Common myeloid progenitor, CD34-positive (primary cell): ENCODE data around the gene CDK7.
A peak's percentile ranks its signal among the peaks of the same experiment; 100 is the strongest.

Experiments used
- CTCF ChIA-PET: fragments of 350-600 bp; sonication (Branson Sonifier 250); formaldehyde crosslinking; loops from one replicate; lab custom pipeline; 2021; ENCODE audit warnings: antibody characterized with exemption; lab: Charles Lee
- POLR2A ChIA-PET: fragments of 350-600 bp; sonication (Branson Sonifier 250); formaldehyde crosslinking; loops from one replicate; lab custom pipeline; 2021; ENCODE audit warnings: antibody characterized with exemption; lab: Charles Lee
- DNase-seq, 3 donors: peaks; one replicate each; pipeline versions ENCODE4 v3.0.0 to v3.0.0-alpha.2; 2013
- H3K27ac ChIP-seq, 2 experiments: 1 replicate in 1 of 2; 2 replicates in 1 of 2; pipeline ENCODE4 v1.7.0; 2013; ENCODE audit warnings: inconsistent platforms in 2 of 2, low read length in 2 of 2, mild to moderate bottlenecking in 2 of 2, low read depth in 1 of 2, moderate library complexity in 1 of 2; ENCODE audit not compliant: severe bottlenecking in 2 of 2, insufficient read depth in 1 of 2, poor library complexity in 1 of 2
- H3K27me3 ChIP-seq, 5 experiments: replicated peaks in 2 of 5; 1 replicate in 3 of 5; 2 replicates in 2 of 5; pipeline versions ENCODE4 v1.6.1 to v1.7.0; 2013; ENCODE audit warnings: low read length in 4 of 5, mild to moderate bottlenecking in 2 of 5, moderate library complexity in 2 of 5, inconsistent platforms in 1 of 5; ENCODE audit not compliant: insufficient read depth in 5 of 5, control insufficient read depth in 4 of 5
- H3K36me3 ChIP-seq, 4 experiments: 1 replicate in 2 of 4; 2 replicates in 2 of 4; pipeline versions ENCODE4 v1.6.1 to v1.7.0; 2013; ENCODE audit warnings: low read length in 3 of 4, control low read depth in 1 of 4, mild to moderate bottlenecking in 1 of 4; ENCODE audit not compliant: control insufficient read depth in 4 of 4, insufficient read depth in 4 of 4
- H3K4me1 ChIP-seq, 4 experiments: 1 replicate in 3 of 4; 2 replicates in 1 of 4; pipeline versions ENCODE4 v1.6.1 to v1.7.1; 2013; ENCODE audit warnings: low read length in 3 of 4, mild to moderate bottlenecking in 3 of 4, control low read depth in 1 of 4, inconsistent platforms in 1 of 4, moderate library complexity in 1 of 4; ENCODE audit not compliant: control insufficient read depth in 4 of 4, insufficient read depth in 4 of 4; ENCODE audit errors: control extremely low read depth in 1 of 4
- H3K4me3 ChIP-seq, 7 experiments: 1 replicate in 4 of 7; 2 replicates in 3 of 7; pipeline versions ENCODE4 v1.5.1 to v1.7.0; 2013; ENCODE audit warnings: mild to moderate bottlenecking in 7 of 7, low read length in 6 of 7, moderate library complexity in 6 of 7, inconsistent platforms in 2 of 7, low read depth in 2 of 7, control low read depth in 1 of 7; ENCODE audit not compliant: insufficient read depth in 4 of 7, control insufficient read depth in 1 of 7; ENCODE audit errors: extremely low read depth in 1 of 7
- H3K9me3 ChIP-seq, 5 experiments: 1 replicate in 4 of 5; 2 replicates in 1 of 5; pipeline versions ENCODE4 v1.6.1 to v1.7.1; 2013; ENCODE audit warnings: low read length in 4 of 5, mild to moderate bottlenecking in 2 of 5, inconsistent platforms in 1 of 5, low read depth in 1 of 5, moderate library complexity in 1 of 5; ENCODE audit not compliant: control insufficient read depth in 4 of 5, insufficient read depth in 2 of 5; ENCODE audit errors: control extremely low read depth in 1 of 5
- WGBS: methylation state at CpG from one replicate; pipeline ENCODE4 v1.1.5; 2013; ENCODE audit not compliant: insufficient coverage; 5-methylcytosine and 5-hydroxymethylcytosine counted together

CDK7 gene

DNA sequence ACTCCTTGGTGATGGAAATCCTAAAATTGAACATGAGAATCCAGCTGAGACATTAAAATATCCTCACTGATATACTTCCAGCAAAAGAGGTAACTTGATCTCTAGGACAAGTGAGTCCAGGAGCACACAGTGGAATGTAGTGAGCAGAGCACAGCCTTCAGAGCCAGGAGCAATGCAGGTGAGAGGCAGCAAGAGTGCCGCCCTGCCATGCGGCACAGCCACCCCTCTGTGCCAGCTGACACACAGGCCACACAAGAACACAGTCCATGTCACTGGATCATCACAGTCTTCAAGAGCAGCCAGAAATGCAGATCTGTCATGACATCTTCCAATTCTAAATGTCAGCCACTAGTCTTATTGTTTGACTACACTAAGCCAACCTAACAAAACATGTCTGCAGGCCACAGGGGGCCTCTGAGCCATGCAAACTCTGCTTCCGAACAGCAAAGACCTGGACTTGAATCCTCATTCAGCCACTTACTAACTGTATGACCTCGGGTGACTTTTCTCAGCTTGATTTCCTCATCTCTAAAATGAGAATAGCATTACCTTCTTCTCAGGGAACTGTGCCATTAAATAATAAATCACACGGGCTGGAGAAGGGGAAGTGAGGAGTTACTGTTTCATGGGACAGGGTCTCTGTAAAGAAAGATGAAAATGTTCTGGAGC, 50.9 kb downstream of the CDK7 start:
- ChIA-PET POLR2A (interaction anchor here (0.6 kb wide), 1 partner anchor 8 kb away, joined by 5 read pairs; no protein-coding TSS in a partner anchor), CTCF (interaction anchor here (0.9 to 1.8 kb wide), 5 partner anchors 9 to 78 kb away, joined by 3 to 6 read pairs (median 3); partner anchors contain the start of gene CDK7)
- Histone ChIP-seq H3K27me3 (no peaks in the 10 kb centered on the region), H3K36me3 (peaks cover 9 to 40% (median 26%) of the 10 kb centered on the region in 4 experiments), H3K4me3 (no peak overlapping the region), H3K9me3 (no peaks in the 10 kb centered on the region), H3K4me1 (peaks cover 0 to 8% (median 2%) of the 10 kb centered on the region in 4 experiments), H3K27ac (no peak overlapping the region)
- WGBS: 82% methylated on average over 3 of the region's 5 CpGs
- peak; percentile 29 to 80 (median 30) for DNase-seq

- peaks cover 2 to 28% (median 15%) of the 10 kb centered on the region in 4 experiments for H3K36me3 ChIP-seq
- H3K27me3 ChIP-seq: no peaks in the 10 kb centered on the region
- DNase-seq: no peak
- ChIA-PET POLR2A (no interaction called here), CTCF (interaction anchor here (0.7 to 2.7 kb wide), 5 partner anchors 9 to 195 kb away, joined by 3 to 8 read pairs (median 3); partner anchors contain the start of gene SLC30A5)
- no peak overlapping the region for H3K4me3 ChIP-seq
- no peaks in the 10 kb centered on the region for H3K9me3 ChIP-seq
- WGBS: 100% methylated on average over 2 of the region's 2 CpGs
- no peak overlapping the region for H3K27ac ChIP-seq
- peaks cover 0 to 8% (median 2%) of the 10 kb centered on the region in 4 experiments for H3K4me1 ChIP-seq
Observed at GRCh38 chr5:69288069-69288468, 53.4 kb downstream of the CDK7 start.

- Histone ChIP-seq H3K4me1 (peaks cover 0 to 8% (median 2%) of the 10 kb centered on the region in 4 experiments), H3K27me3 (no peaks in the 10 kb centered on the region), H3K36me3 (peaks cover 2 to 28% (median 13%) of the 10 kb centered on the region in 4 experiments), H3K9me3 (no peaks in the 10 kb centered on the region), H3K4me3 (no peak overlapping the region), H3K27ac (no peak overlapping the region)
- DNase-seq: no peak
- POLR2A ChIA-PET: no interaction called here
- CTCF ChIA-PET: interaction anchor here (0.7 to 2.7 kb wide), 5 partner anchors 8 to 195 kb away, joined by 3 to 8 read pairs (median 3); partner anchors contain the start of gene SLC30A5
- WGBS: no CpG with 5 or more reads among the region's 1 CpG
Observed at GRCh38 chr5:69288688-69289087, 54.0 kb downstream of the CDK7 start.

DNA sequence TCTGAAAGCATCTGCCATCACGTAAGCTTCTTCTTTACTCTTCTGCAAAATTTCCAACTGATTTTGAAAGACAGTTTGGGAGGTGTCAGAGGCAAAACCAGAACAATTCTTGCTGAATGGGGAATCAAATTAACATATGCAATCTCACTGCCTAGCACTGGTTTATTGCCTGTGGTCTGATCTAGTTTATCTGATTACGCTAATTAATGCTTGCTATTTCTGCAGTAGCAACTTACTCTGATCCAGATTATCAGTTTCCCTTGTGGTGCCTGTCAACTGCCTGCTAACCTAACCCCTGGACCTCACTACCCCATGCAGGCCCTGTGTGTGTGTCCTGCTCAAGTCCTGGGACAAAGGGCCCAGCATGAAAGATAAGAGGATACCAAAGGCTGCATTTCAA, 57.6 kb downstream of the CDK7 start:
- H3K4me3 ChIP-seq: no peak overlapping the region
- DNase-seq: no peak
- H3K4me1 ChIP-seq: no peaks in the 10 kb centered on the region
- ChIA-PET POLR2A (no interaction called here), CTCF (no interaction called here)
- H3K36me3 ChIP-seq: peaks cover 2 to 30% (median 12%) of the 10 kb centered on the region in 4 experiments
- no peak overlapping the region for H3K27ac ChIP-seq
- no peaks in the 10 kb centered on the region for H3K9me3 ChIP-seq
- 100% methylated on average over 1 of the region's 2 CpGs for WGBS
- H3K27me3 ChIP-seq: no peaks in the 10 kb centered on the region

DNA sequence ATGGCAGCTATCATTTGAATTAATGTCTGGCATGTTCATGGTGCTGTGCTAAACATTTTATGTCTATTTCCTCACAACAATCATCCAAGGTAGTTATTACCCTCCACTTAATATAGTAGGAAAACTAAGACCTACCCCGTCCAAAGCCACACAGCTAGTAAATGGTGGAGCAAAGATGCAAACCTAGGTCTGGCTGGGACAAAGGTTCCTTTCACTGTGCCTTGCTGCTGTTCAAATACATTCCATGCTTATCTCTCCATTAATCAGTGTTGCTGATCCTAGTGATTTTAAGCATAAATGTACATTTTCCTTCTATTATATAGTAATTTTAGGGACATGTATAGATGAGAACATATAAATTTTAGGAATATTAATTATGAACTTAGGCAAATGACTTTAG, 59.2 kb downstream of the CDK7 start:
- CTCF ChIA-PET: no interaction called here
- WGBS: no CpG with 5 or more reads among the region's 1 CpG

GRCh38 chr5:69295088-69295754, 60.5 kb downstream of the CDK7 start:
- CTCF ChIA-PET: no interaction called here
- Histone ChIP-seq H3K4me3 (no peak overlapping the region), H3K27ac (peak overlapping the region; percentile 57 to 58), H3K4me1 (no peaks in the 10 kb centered on the region), H3K27me3 (no peaks in the 10 kb centered on the region), H3K9me3 (no peaks in the 10 kb centered on the region), H3K36me3 (peaks cover 4 to 39% (median 20%) of the 10 kb centered on the region in 4 experiments)
- peak in 1 of 3 donors; percentile 28 for DNase-seq
- POLR2A ChIA-PET: no interaction called here
- 95% methylated on average over 5 of the region's 10 CpGs for WGBS

More for the DNA sequence above, 59.2 kb downstream of the CDK7 start:
- Histone ChIP-seq H3K27ac (no peak overlapping the region), H3K36me3 (peaks cover 5 to 30% (median 12%) of the 10 kb centered on the region in 4 experiments), H3K4me1 (no peaks in the 10 kb centered on the region), H3K4me3 (no peak overlapping the region), H3K9me3 (no peaks in the 10 kb centered on the region), H3K27me3 (no peaks in the 10 kb centered on the region)
- POLR2A ChIA-PET: no interaction called here
- DNase-seq: no peak

GRCh38 chr5:69299625-69300024, 64.9 kb downstream of the CDK7 start:
- POLR2A ChIA-PET: no interaction called here

More at GRCh38 chr5:69299625-69300024, 64.9 kb downstream of the CDK7 start:
- WGBS: 80% methylated on average over 5 of the region's 6 CpGs
- no peak overlapping the region for H3K4me3 ChIP-seq
- H3K27me3 ChIP-seq: no peaks in the 10 kb centered on the region
- no peak for DNase-seq
- no peak overlapping the region for H3K27ac ChIP-seq
- H3K9me3 ChIP-seq: no peaks in the 10 kb centered on the region
- H3K36me3 ChIP-seq: peaks cover 4 to 36% (median 14%) of the 10 kb centered on the region in 4 experiments
- CTCF ChIA-PET: no interaction called here
- H3K4me1 ChIP-seq: no peaks in the 10 kb centered on the region
